Measurements from ENCODE around the gene RAD51B. TPM values are rescaled to one million over a fixed set of nuclear protein-coding genes. Genes with fewer than 3 reads are reported as not detected.

The RAD51B gene
- total and polyA plus RNA-seq, 9 of the 15 experiments (the other 6 are each of a cell fraction or from before 2014, with no cell fraction given) = 8.5 to 17.3 (median 11.3) TPM

DNA sequence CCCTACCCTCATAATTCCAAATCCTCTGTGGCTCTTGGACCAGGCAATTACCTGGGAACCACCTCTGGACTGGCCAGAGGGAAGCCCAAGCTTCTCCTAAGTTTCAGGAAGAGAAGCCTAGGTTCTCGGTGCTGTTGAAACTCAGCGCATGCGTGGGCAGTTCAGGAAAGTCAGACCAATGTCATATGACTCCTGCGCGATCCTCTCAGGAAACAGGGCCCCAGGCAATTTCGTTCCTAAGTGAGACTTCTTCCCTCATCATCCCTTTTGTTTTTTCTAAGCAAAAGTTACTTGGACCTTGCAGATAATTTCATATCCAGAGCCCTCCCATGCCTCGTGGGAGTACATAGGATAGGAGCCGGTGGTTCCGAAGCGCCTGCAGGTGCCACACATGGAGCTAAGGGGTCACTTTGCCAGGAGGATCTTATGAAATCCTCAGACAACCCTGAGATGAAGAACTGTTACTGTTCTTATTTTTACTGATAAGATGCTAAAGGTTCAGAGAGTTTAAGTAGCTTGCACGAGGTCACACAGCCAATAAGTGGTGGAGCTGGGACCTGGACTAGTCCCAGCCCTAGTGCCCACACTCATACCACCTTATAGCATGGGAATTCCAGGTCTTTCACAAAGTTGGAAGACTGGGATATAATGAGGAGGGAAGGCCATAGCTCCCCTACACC lies 805.1 kb downstream of the RAD51B start:
- ChIA-PET POLR2A (no interaction called here), CTCF (ENCODE audit: low intra/inter-chr PET ratio) (no interaction called here)
- no peak overlapping the region for H3K4me3 ChIP-seq
- FAIRE-seq (no peak), DNase-seq (ENCODE audit: extremely low read depth in 1 of 4, low spot score in 3 of 4) (no peak), ATAC-seq (no peak)
- H2AFZ ChIP-seq (ENCODE audit: low read depth, low read length) = no peak overlapping the region
- H3K4me2 ChIP-seq (ENCODE audit: insufficient read depth, low read length) = no peak overlapping the region
- no peaks in the 10 kb centered on the region for H3K36me3 ChIP-seq (ENCODE audit: control insufficient read depth, insufficient read depth, low read length)
- H3K9me3 ChIP-seq (replicated peaks; ENCODE audit: control insufficient read depth, insufficient read depth, low read depth, low read length) = no peaks in the 10 kb centered on the region
- H3K27me3 ChIP-seq (ENCODE audit: control insufficient read depth in 2 of 2, insufficient read depth in 2 of 2, low read length in 2 of 2) = no peaks in the 10 kb centered on the region
- WGBS (ENCODE audit: insufficient coverage, low coverage, missing lambda C conversion rate) = 72% methylated on average over 11 of the region's 11 CpGs
- H3K4me1 ChIP-seq (replicated peaks in 1 of 2; ENCODE audit: control insufficient read depth in 2 of 2, insufficient read depth in 2 of 2, low read length in 2 of 2) = peaks cover 10 to 15% of the 10 kb centered on the region in 2 experiments; a peak in 4 of 5 replicates
- in situ Hi-C loops (cut with MboI) (no loop called here), intact Hi-C loops (cut with micrococcal nuclease) (no loop called here)
- no TSS peak for BruUV-seq (replicated peaks)
- no peaks in the 10 kb centered on the region for H4K20me1 ChIP-seq (replicated peaks; ENCODE audit: control insufficient read depth, insufficient read depth, low read length)
- H3K9ac ChIP-seq (ENCODE audit: insufficient read depth in 1 of 2, low read depth in 2 of 2, low read length in 2 of 2) = no peak overlapping the region
- no peaks in the 10 kb centered on the region for H3K79me2 ChIP-seq (ENCODE audit: control insufficient read depth, insufficient read depth, low read length)
- no peaks in the 10 kb centered on the region for H3K9me1 ChIP-seq (ENCODE audit: control insufficient read depth, insufficient read depth, low read length)
- TF ChIP-seq NRF1 (conservative IDR thresholded peaks at IDR 0.05 in 1 of 2, IDR thresholded peaks at IDR 0.05 in 1 of 2) (peak; percentile 72 to 76), ZFP36 (IDR thresholded peaks at IDR 0.05; ENCODE audit: low read depth, low read length, partially characterized antibody) (peak; percentile 19), BCL6 (CRISPR knock-in tag; IDR thresholded peaks at IDR 0.05) (no peak)
- TF ChIP-seq, protein P1, sequence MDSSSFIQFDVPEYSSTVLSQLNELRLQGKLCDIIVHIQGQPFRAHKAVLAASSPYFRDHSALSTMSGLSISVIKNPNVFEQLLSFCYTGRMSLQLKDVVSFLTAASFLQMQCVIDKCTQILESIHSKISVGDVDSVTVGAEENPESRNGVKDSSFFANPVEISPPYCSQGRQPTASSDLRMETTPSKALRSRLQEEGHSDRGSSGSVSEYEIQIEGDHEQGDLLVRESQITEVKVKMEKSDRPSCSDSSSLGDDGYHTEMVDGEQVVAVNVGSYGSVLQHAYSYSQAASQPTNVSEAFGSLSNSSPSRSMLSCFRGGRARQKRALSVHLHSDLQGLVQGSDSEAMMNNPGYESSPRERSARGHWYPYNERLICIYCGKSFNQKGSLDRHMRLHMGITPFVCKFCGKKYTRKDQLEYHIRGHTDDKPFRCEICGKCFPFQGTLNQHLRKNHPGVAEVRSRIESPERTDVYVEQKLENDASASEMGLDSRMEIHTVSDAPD (CRISPR knock-in tag; IDR thresholded peaks at IDR 0.05) = no peak
- no peak overlapping the region for H3K27ac ChIP-seq (ENCODE audit: extremely low read depth, low read depth, low read length)

All from K562 (cell line).